Fibroblast of the aortic adventitia (primary cell): Measurements from ENCODE around the gene TLK1. TPM values are rescaled to one million over a fixed set of nuclear protein-coding genes. Genes with fewer than 3 reads are reported as not detected.

Source experiments
- DNase-seq: peaks from one replicate; pipeline ENCODE4 v3.0.0-alpha.2; 2010; ENCODE audit warnings: low read depth
- H3K4me3 ChIP-seq: 2 replicates; pipeline ENCODE4 v1.5.1; 2011; ENCODE audit warnings: low read depth, mild to moderate bottlenecking, control low read depth, low read length, moderate library complexity
- total RNA-seq: library from RNA; depleted of rRNA; stranded (reverse); fragments of >200 nt; gene quantifications from 2 replicates; pipeline ENCODE4 v1.2.3, GENCODE V29; 2012; ENCODE audit warnings: low replicate concordance
- TF ChIP-seq, protein P1 (sequence below): IDR thresholded peaks from 2 replicates; pipeline ENCODE4 v1.5.1; 2011; ENCODE audit warnings: mild to moderate bottlenecking, low read length, control low read depth, inconsistent platforms; ENCODE audit not compliant: insufficient read depth

TLK1 gene
- total RNA-seq: 10.4 and 28.1 TPM in 2 replicates

DNA sequence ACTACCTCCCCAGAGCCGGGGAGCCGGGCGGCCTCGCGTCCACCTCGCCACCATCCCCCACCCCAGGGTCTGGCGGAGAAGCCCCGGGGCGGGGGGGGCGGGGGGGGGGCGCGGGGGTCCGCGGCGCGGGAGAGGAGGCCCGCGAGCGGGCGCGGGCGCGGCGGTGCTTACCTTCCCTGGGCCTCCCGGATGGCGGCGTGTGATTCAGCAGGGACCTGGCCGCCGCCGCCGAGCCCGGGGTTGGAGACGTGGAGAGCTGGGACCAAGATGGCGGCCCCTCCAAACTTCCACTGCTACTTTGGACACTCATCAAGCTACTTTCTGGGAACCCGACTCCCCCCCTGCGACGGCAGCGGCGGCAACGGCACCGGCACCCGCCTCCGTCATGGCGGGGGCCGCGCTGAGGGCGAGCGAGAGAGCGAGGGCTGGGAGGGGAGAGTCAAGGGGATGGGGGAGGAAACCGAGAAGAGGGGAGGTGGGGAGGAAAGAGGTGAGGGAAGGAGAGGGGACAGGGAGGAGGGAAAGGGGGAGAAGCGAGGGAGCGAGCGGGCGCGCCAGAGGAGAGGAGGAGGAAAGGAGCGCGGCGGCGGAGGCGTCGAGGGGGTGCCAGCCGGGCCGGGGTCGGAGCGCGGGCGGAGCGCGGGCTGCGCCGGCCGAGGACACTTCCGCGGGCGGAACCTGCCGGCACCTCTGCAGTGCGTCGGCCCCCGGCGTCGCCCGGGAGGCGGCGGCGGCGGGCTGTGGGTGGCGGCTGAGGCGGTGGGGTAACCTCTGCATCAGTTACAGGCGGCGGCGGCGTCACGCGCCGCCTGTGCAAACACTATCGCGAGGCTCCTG, at the start of gene TLK1:
Gene TLK1 (minus strand): TSS at position 775 of the 837 bp plus-strand sequence. CDS start 465 bp downstream, at position 310.
- peak within 1 kb of the TSS; percentile 86 for H3K4me3 ChIP-seq
- TF ChIP-seq, protein P1, sequence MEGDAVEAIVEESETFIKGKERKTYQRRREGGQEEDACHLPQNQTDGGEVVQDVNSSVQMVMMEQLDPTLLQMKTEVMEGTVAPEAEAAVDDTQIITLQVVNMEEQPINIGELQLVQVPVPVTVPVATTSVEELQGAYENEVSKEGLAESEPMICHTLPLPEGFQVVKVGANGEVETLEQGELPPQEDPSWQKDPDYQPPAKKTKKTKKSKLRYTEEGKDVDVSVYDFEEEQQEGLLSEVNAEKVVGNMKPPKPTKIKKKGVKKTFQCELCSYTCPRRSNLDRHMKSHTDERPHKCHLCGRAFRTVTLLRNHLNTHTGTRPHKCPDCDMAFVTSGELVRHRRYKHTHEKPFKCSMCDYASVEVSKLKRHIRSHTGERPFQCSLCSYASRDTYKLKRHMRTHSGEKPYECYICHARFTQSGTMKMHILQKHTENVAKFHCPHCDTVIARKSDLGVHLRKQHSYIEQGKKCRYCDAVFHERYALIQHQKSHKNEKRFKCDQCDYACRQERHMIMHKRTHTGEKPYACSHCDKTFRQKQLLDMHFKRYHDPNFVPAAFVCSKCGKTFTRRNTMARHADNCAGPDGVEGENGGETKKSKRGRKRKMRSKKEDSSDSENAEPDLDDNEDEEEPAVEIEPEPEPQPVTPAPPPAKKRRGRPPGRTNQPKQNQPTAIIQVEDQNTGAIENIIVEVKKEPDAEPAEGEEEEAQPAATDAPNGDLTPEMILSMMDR: no peak
- DNase-seq: peak; percentile 62

DNA sequence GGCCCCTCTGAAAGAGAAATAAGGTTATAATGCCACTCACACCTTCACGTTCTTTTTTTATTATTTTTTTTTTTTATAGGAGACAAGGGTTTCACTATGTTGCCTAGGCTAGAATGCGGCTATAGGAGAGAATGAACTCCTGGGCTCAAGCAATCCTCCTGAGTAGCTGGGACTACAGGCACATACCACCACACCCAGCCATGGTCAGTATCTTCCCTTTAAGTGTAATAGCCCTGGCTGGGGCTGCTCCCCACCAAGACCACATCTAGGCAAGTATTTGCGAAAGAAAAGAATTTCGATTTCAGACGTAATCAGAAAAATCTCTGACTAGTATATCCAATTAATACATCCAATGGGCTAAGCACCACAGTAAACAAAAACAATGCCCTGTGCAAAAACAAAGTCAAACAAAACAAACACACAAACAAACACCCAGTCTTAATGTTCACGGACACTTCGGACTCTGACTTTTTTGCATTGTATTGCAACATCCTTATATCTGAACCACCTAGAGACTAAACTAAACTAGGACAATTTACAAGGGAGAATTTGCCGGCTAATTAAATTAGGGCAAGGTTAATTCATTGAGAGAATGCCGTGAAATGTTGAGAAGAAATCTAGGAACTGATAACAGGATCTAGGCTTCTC, 49.6 kb upstream of the TLK1 start:
- TF ChIP-seq, protein P1: no peak
- no peak overlapping the region for H3K4me3 ChIP-seq
- no peak for DNase-seq

DNA sequence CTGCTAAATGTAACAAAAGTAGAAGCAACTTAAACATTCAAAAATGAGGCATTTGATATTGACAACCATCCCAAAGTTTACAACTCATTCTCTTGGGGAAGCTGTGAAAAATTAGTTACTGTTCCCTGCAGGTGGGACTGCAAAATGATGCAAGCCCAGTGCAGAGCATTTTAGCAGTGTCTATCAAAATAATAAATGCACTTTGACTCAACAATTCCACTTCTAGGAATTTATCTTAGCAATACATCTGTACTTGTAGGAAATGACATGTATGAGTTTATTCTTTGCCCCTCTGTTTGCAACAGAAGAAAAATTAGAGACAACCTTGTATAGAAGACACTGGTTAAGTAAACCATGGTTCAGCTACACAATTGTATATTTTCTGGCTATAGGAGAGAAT, 48.0 kb upstream of the TLK1 start:
- no peak overlapping the region for H3K4me3 ChIP-seq
- TF ChIP-seq, protein P1: no peak
- no peak for DNase-seq

DNA sequence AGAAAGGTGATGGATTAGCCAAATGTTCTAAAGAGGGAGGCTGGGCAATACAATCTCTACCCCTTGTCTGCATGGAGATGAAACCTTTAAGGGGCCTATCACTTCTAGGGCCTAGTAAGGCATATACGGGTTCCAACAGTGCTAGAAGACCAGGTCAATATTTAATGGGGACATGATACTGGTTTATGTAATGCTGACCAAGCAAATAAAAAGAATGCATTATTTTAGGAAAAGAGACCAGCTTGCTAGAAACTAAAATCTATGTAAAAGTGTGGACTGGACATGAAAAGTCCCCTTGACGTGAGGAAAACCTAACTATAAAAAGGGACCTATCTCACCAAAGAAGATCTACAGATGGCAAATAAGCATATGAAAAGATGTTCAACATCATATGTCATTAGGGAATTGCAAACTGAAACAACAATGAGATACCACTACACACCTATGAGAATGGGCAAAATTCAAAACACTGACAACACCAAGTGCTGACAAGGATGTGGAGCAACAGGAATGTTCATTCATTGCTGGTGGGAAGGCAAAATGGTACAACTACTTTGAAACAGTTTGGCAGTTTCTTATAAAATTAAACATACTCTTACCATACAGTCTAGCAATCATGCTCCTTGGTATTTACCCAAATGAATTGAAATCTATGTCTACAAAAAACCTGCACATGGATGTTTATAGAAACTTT, 45.9 kb upstream of the TLK1 start:
- TF ChIP-seq, protein P1: no peak
- no peak overlapping the region for H3K4me3 ChIP-seq
- no peak for DNase-seq

DNA sequence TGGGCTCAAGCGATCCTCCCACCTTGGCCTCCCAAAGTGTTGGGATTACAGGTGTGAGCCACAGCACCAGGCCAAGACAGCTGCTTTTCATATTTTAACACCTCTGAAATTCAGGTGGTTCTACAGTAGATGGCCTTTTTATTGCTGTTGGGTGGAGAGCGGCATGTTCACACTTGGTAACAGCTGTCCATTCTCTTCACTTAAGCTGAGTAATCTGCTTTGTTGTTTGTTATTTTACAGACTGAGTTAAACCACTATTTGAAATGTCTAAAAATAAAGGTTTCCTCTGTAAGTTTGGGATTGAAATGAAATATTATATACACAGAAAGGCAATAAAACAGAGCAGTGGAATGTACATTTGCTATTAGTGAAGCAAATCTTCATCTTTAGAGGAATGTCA, 44.9 kb upstream of the TLK1 start:
- TF ChIP-seq, protein P1: no peak
- H3K4me3 ChIP-seq: no peak overlapping the region
- no peak for DNase-seq

DNA sequence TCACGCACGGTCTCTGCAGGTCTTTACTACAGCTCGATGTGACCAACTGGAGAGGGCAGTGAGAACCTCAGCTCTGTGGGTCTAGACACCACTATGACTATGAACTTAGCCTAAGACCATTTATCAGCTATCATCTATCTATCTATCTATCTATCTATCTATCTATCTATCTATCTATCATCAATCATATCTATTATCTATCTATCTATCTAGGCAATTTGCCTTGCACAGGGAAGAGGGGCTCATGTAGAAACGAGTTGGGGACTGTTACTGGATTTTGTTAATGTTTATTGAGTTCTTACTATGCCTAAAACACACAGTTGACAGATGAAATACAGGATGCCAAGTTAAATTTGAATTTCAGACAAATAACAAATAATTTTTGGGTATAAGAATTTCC, 41.1 kb upstream of the TLK1 start:
- TF ChIP-seq, protein P1: no peak
- no peak for DNase-seq
- H3K4me3 ChIP-seq: no peak overlapping the region
